Body of pancreas (tissue), 4 donors: ENCODE results near the gene RASA3.

ENCODE experiments used
- POLR2A ChIP-seq, 3 donors: fragments of 450-650 bp; IDR thresholded peaks; one replicate each; pipeline ENCODE4 v1.6.1; 2016; ENCODE audit warnings: antibody characterized with exemption in 3 of 3, mild to moderate bottlenecking in 2 of 3
- TF ChIP-seq, protein P1 (sequence below), 7 experiments: fragments of 450-650 bp in 4 of 7; fragments of 200-600 bp in 3 of 7; sonication (generic) in 3 of 7; IDR thresholded peaks; one replicate each; pipeline ENCODE4 v1.5.1; 2016 to 2019; ENCODE audit warnings: antibody characterized with exemption in 7 of 7

DNA sequence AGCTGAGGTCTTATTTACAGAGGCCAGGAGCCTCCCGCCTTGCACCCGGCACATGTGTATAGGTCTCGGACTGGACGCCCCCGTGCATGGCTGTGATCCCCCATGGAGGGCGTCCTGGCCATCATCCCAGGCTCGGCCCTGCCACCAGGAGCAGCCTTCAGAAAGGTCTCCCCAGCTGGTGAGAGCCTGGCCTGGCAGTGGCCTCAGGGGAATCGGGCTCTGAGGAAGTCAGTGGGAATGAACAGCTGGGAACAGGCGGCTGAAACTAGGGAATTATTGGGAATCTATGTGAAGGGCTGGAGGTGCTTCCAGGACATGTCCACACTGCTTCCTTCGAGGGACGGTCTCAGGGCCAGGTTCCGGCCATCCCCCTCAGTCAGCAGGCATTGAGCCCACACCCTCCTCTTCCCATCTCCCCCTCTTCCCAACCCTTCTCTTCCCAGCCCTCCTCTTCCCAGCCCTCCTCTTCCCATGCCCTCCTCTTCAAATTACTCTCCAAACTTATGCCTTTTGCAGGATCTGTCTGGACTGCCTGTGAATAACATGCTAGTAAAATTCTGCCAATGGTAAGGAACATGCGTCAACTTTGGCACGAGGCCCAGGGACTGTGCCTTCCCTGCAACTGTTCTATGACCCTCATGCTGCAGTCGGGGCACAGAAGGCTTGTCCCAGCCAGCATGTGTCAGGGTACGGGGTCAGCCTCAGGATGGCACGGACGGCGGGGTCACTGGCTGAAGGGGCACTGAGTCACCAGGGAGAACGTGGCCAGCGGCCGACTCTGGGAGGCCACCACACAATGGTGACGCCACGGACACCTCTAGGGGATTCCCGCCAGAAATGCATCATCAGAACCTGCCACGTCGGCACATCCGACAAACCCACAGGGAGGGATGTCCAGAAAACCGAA lies 134.3 kb downstream of the RASA3 start:
- TF ChIP-seq, protein P1, sequence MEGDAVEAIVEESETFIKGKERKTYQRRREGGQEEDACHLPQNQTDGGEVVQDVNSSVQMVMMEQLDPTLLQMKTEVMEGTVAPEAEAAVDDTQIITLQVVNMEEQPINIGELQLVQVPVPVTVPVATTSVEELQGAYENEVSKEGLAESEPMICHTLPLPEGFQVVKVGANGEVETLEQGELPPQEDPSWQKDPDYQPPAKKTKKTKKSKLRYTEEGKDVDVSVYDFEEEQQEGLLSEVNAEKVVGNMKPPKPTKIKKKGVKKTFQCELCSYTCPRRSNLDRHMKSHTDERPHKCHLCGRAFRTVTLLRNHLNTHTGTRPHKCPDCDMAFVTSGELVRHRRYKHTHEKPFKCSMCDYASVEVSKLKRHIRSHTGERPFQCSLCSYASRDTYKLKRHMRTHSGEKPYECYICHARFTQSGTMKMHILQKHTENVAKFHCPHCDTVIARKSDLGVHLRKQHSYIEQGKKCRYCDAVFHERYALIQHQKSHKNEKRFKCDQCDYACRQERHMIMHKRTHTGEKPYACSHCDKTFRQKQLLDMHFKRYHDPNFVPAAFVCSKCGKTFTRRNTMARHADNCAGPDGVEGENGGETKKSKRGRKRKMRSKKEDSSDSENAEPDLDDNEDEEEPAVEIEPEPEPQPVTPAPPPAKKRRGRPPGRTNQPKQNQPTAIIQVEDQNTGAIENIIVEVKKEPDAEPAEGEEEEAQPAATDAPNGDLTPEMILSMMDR (IDR thresholded peaks at IDR 0.05), result no peak
- no peak for TF ChIP-seq POLR2A (IDR thresholded peaks at IDR 0.05)
